A549 treated with AZD9567 at 1 μM for 4 hours (cell line): ENCODE data around the gene SECISBP2L. TPM values are rescaled to one million over a fixed set of nuclear protein-coding genes. Genes with fewer than 3 reads are reported as not detected.

Experiments used
- total RNA-seq: library from RNA; stranded (reverse); fragments of 200-300 nt; extraction: Qiagen RNA extraction; gene quantifications from 5 replicates; pipeline ENCODE4 v1.2.3, GENCODE V29; 2022; ENCODE audit not compliant: insufficient read depth

The SECISBP2L gene
- 5.6 to 8.8 TPM (median 8.3 TPM) in 5 replicates for total RNA-seq

DNA sequence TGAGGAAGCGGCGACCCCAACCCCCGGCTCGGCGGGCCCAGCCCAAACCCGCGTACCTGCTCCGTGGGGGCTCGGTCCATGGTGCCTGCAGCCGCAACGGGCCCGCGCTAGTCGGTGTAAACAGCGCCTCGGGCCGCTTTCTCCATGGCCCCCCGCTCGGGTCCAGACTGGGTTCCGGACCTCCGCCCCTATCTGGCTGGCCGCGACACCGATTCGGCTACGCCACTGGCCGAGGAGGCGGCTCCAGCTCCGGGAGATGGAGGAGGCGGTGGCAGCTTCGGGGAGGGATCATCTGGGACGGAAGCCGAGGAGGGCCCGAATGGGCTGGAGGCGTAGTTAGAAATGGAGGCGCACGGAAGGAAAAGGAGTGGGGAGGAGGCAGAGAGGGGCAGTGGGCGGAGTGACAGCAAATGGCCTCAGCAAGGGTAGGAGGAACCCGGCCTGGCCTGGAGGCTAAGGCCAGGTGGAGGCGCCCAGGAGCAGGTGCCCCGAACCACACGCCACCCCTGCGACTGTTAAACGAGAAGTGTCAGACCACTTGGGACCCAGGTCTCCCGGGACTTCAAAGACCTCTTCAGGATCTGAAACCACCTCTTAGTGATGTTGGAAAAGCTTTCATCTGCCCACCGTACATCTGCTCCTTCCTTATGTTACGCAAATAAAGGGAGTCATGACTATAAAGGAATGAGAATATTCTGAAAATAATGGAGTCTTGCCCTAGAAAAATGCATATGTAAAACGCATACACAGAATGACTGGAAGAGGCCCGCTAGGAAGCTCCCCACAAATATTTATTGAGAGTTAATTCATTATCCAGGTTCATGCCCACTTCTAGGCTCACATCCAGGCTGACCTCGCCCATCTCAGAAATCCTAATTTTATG is at the start of gene SECISBP2L:
SECISBP2L (minus strand) TSS at position 227 of the 883 bp plus-strand sequence; CDS start at position 80, 147 bp downstream.

DNA sequence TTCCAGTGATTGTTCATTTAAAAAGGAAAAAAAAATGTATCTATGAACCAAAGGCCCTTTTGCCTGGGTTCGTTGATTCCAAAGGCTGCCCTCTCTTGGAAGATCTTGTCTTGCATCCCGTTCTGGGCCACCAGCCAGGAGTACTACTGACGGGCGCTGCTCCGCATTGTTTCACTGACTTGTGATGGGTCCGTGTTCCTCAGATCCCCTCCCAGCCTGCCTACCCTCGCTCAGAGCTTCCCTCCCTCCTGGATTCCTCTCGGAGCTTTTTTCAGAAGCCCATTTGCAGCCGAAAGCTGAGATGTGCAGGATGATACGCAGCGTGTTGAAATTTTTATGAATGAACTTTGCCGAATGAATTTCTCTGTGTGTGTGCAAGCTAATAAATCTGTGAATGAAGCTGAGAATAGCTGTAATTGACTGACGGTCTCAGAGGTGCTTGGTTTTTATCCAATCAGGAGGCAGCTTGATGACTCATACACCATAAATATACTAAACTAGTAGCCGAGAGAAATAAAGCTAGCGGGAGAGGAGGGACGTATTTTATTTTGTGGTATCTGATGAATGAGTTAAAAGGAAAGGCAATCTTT is 82.6 kb downstream of the SECISBP2L start, which contains the start of gene SHC4:
SHC4 (minus strand) TSS at position 396 of the 590 bp plus-strand sequence. CDS start 904 bp downstream, outside the sequence.

Other genes with a start within 250 kb of the SECISBP2L start
- 2.6 to 25.8 TPM (median 3.9 TPM) in 5 replicates for gene CEP152, start 235.4 kb downstream of the SECISBP2L start, total RNA-seq
- gene EID1, start 168.3 kb downstream of the SECISBP2L start, total RNA-seq, result 96.7 to 110 TPM (median 104 TPM) in 5 replicates
- 0.55 to 1.0 TPM (median 0.76 TPM) in 5 replicates for gene SHC4, start 82.5 kb downstream of the SECISBP2L start, total RNA-seq
- gene COPS2, start 109.2 kb upstream of the SECISBP2L start, total RNA-seq, result 56.2 to 89.1 TPM (median 59.1 TPM) in 5 replicates
- gene GALK2, start 123.8 kb upstream of the SECISBP2L start, total RNA-seq, result 19.1 to 27.4 TPM (median 21.5 TPM) in 5 replicates